Activated CD4-positive, alpha-beta T cell treated with anti-CD3 and anti-CD28 coated beads, Interleukin-2, amount 10 ng/mL, durations not matched to agents 24 days and 14 days (primary cell): ENCODE data around the gene POLRMT. TPM values are rescaled to one million over a fixed set of nuclear protein-coding genes. Genes with fewer than 3 reads are reported as not detected.

Experiments
- DNase-seq: peaks from one replicate; pipeline ENCODE4 v3.0.0; 2022
- H3K27ac Mint-ChIP-seq: one replicate; pipeline ENCODE4 v1.8.0; 2022; ENCODE audit warnings: mild to moderate bottlenecking, mixed read lengths
- H3K27me3 Mint-ChIP-seq: one replicate; pipeline ENCODE4 v1.8.0; 2022; ENCODE audit warnings: mixed read lengths
- H3K36me3 Mint-ChIP-seq: one replicate; pipeline ENCODE4 v1.8.0; 2022; ENCODE audit warnings: low read depth, mild to moderate bottlenecking, mixed read lengths
- H3K4me1 Mint-ChIP-seq: one replicate; pipeline ENCODE4 v1.8.0; 2021; ENCODE audit warnings: mixed read lengths
- H3K4me3 Mint-ChIP-seq: one replicate; pipeline ENCODE4 v1.8.0; 2022; ENCODE audit warnings: mild to moderate bottlenecking, moderate library complexity, mixed read lengths
- H3K9me3 Mint-ChIP-seq: one replicate; pipeline ENCODE4 v1.8.0; 2021; ENCODE audit warnings: mixed read lengths
- intact Hi-C: fragments of 100-400 bp; cut with micrococcal nuclease; formaldehyde crosslinking; loops from one replicate; pipeline ENCODE4 v1.15.1; 2023
- total RNA-seq: library from RNA; stranded (reverse); gene quantifications from 2 replicates; pipeline ENCODE4 v1.2.3, GENCODE V29; 2022

The POLRMT gene
- total RNA-seq, 1 donor from 2014 or later, result 103 TPM

GRCh38 chr19:597406-598315 is 35.7 kb downstream of the POLRMT start:
- no peaks in the 10 kb centered on the region for H3K9me3 Mint-ChIP-seq
- no peak overlapping the region for H3K4me3 Mint-ChIP-seq
- intact Hi-C loops, result no loop called here
- H3K36me3 Mint-ChIP-seq, result no peaks in the 10 kb centered on the region
- peaks cover 6% of the 10 kb centered on the region for H3K27me3 Mint-ChIP-seq
- peak; percentile 67 for DNase-seq
- no peaks in the 10 kb centered on the region for H3K4me1 Mint-ChIP-seq
- H3K27ac Mint-ChIP-seq, result no peak overlapping the region

- Mint-ChIP-seq H3K9me3 (no peaks in the 10 kb centered on the region), H3K4me3 (no peak overlapping the region), H3K27ac (no peak overlapping the region), H3K36me3 (no peaks in the 10 kb centered on the region), H3K4me1 (no peaks in the 10 kb centered on the region), H3K27me3 (peaks cover 10% of the 10 kb centered on the region)
- DNase-seq, result no peak
- intact Hi-C loops, result no loop called here
Observed at GRCh38 chr19:596263-596655, 37.1 kb downstream of the POLRMT start.

DNA sequence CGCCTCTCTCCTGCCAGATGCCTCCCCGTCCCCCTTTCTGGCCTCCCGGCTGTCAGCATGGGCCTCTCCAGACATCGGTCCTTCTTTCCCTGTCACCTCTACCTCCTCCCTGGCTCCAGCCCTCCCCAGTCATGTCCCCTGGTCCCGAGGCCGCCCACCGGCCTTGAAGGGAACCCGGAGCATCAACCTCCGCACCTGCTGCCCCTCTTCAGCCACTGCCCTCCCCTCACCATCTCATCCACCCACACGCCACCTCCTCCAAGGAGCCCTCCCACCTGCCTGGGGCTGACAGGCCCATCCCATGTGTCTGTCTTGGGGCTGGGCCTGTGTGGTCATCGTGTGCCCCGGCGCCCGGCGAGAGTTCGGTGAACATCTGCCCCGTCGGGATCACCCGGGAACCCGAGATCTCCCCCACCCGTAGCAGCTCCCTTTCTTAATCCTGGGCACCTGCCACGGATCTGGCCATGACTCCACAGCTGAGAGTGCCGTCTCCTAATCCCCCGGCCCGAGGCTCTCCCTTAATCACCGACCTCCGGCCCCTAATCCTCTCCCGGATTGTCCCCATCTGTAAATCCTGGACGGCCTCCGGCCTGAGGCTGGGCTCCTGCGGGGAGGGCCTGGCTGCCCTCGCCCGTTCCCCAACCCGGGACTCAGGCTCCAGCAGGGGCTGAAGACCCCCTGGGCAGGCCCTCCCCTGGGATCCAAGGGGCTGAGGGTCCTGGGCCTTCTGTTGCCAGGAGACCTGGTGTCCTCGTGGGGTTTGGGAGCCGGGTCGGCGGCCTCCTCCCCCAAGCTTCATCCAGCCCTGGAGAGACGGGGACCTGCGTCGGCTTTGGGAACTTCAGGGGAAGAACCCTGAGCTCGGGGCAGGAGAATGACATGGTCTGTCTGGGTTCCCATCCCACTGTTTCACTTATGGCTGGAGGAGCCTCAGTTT is 37.7 kb downstream of the POLRMT start:
- no peaks in the 10 kb centered on the region for H3K9me3 Mint-ChIP-seq
- H3K27ac Mint-ChIP-seq, result no peak overlapping the region

GRCh38 chr19:594265-594870 is 39.0 kb downstream of the POLRMT start:
- intact Hi-C loops, result no loop called here
- H3K4me1 Mint-ChIP-seq, result no peaks in the 10 kb centered on the region
- no peaks in the 10 kb centered on the region for H3K9me3 Mint-ChIP-seq
- H3K27ac Mint-ChIP-seq, result no peak overlapping the region
- DNase-seq, result no peak
- H3K36me3 Mint-ChIP-seq, result no peaks in the 10 kb centered on the region
- H3K27me3 Mint-ChIP-seq, result peaks cover 14% of the 10 kb centered on the region
- H3K4me3 Mint-ChIP-seq, result no peak overlapping the region

More for the DNA sequence above, 37.7 kb downstream of the POLRMT start:
- peaks cover 12% of the 10 kb centered on the region for H3K27me3 Mint-ChIP-seq
- DNase-seq, result no peak
- intact Hi-C loops, result no loop called here
- H3K4me1 Mint-ChIP-seq, result no peaks in the 10 kb centered on the region
- H3K4me3 Mint-ChIP-seq, result no peak overlapping the region
- H3K36me3 Mint-ChIP-seq, result no peaks in the 10 kb centered on the region

- Mint-ChIP-seq H3K27me3 (peaks cover 18% of the 10 kb centered on the region), H3K27ac (peak overlapping the region; percentile 36), H3K36me3 (no peaks in the 10 kb centered on the region), H3K9me3 (no peaks in the 10 kb centered on the region), H3K4me3 (no peak overlapping the region), H3K4me1 (no peaks in the 10 kb centered on the region)
- DNase-seq, result no peak
- intact Hi-C loops, result no loop called here
Observed at GRCh38 chr19:593505-593904, 39.8 kb downstream of the POLRMT start.

DNA sequence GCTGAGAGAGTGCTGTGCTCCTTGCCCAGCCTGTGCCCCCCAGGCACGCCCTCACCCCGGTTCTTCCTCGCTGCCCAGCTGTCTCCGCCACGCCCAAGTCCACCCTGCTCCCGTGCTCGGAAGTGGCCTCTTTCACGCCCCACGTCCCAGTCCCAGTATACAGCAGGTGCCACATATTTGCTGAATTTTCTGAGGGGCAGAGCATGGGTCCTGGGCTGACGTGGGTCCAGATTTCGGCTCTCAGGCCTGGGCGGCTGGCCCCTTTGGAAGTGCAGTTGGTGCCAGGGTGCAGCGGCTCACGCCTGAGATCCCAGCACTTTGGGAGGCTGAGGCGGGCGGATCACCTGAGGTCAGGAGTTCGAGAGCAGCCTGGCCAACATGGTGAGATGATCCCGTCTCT is 40.3 kb downstream of the POLRMT start:
- DNase-seq, result no peak
- H3K27me3 Mint-ChIP-seq, result peaks cover 18% of the 10 kb centered on the region
- H3K36me3 Mint-ChIP-seq, result no peaks in the 10 kb centered on the region
- H3K4me1 Mint-ChIP-seq, result no peaks in the 10 kb centered on the region
- no peaks in the 10 kb centered on the region for H3K9me3 Mint-ChIP-seq
- intact Hi-C loops, result no loop called here
- H3K27ac Mint-ChIP-seq, result no peak overlapping the region
- H3K4me3 Mint-ChIP-seq, result no peak overlapping the region

GRCh38 chr19:592101-592500 is 41.2 kb downstream of the POLRMT start:
- intact Hi-C loops, result no loop called here
- no peaks in the 10 kb centered on the region for H3K9me3 Mint-ChIP-seq
- no peak for DNase-seq
- no peaks in the 10 kb centered on the region for H3K36me3 Mint-ChIP-seq
- H3K4me1 Mint-ChIP-seq, result no peaks in the 10 kb centered on the region
- H3K27ac Mint-ChIP-seq, result no peak overlapping the region
- peaks cover 19% of the 10 kb centered on the region for H3K27me3 Mint-ChIP-seq
- H3K4me3 Mint-ChIP-seq, result no peak overlapping the region

DNA sequence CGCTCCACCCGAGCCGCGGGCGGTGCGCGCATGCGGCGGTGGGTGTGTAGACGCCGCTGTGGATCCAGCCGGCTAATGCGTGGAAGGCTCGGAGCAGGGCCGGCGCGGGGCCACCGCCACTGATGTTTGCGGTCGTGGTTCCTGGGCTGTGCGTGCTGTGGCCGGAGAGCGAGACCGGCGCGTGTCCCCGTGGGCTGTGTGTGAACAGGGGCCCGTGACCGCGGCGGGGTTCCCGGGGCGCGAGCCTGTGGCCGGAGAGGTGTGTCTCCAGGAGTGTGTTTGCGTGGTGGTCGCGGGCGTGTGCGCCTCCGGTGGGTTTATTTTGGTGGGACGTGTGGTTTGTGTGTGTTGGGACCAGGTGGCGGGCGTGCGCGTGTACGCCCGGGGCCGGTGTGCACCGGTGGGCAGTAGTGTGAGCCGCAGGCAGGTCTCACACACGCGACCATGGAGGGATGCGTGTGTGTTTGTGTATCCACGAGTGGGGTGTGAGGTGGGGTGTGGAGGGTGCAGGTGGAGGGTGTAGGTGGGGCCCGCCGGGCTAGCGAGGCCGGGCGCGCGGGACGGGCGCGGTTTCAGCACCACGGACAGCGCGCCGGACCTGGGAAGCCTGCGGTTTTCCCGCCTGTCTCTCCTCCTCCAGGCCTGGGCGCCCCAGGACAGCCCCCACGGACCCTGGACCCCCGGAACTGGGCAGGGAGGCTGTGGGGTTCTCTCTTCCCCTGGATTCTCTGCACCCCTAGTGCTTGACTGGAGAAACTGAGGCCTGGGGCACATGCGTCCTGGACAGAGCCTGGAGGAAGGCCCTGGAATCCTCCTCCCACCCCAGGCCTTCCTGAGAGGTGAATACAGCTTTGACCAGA is 42.0 kb downstream of the POLRMT start:
- peak overlapping the region; percentile 42 for H3K4me3 Mint-ChIP-seq

DNA sequence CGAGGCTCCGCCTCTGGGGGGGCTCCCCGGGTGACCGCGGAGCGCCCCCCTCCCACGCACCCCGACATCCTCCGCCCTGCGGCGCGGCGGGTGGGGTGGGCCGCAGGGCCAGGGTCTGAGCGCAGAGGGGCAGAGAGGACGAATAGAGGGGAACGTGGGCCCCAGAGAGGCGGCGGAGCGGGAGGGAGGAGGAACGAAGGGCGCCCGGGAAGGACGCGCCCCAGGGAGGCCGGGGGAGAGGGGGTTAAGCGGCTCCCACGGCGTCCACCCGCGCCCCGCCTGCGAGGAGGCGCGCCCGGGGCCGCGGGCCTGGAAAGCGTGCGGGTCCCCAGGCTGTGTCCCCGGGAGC is 42.6 kb downstream of the POLRMT start:
- no peaks in the 10 kb centered on the region for H3K4me1 Mint-ChIP-seq
- DNase-seq, result no peak
- no peaks in the 10 kb centered on the region for H3K36me3 Mint-ChIP-seq
- H3K27me3 Mint-ChIP-seq, result peaks cover 19% of the 10 kb centered on the region
- H3K9me3 Mint-ChIP-seq, result no peaks in the 10 kb centered on the region
- no peak overlapping the region for H3K4me3 Mint-ChIP-seq
- intact Hi-C loops, result no loop called here
- H3K27ac Mint-ChIP-seq, result no peak overlapping the region

More for the DNA sequence above, 42.0 kb downstream of the POLRMT start:
- peak overlapping the region; percentile 76 for H3K27ac Mint-ChIP-seq
- no peaks in the 10 kb centered on the region for H3K9me3 Mint-ChIP-seq
- intact Hi-C loops, result no loop called here
- peak; percentile 72 for DNase-seq
- H3K27me3 Mint-ChIP-seq, result peaks cover 19% of the 10 kb centered on the region
- no peaks in the 10 kb centered on the region for H3K4me1 Mint-ChIP-seq
- H3K36me3 Mint-ChIP-seq, result no peaks in the 10 kb centered on the region

DNA sequence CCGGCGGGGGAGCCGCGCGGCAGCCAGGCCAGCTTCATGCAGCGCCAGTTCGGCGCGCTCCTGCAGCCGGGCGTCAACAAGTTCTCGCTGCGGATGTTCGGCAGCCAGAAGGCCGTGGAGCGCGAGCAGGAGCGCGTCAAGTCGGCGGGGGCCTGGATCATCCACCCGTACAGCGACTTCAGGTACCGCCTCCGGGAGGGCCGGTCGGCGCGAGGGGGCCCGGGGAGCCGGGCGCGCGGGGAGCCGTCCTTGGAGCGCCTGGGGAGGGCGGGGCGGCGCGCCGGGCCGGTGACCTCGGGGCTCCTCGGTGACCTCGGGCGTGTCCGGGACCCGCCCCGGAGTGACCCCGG is 43.0 kb downstream of the POLRMT start:
- no peak overlapping the region for H3K27ac Mint-ChIP-seq
- no peaks in the 10 kb centered on the region for H3K4me1 Mint-ChIP-seq
- peak; percentile 82 for DNase-seq
- H3K4me3 Mint-ChIP-seq, result peak overlapping the region; percentile 34
- no peaks in the 10 kb centered on the region for H3K36me3 Mint-ChIP-seq
- no peaks in the 10 kb centered on the region for H3K9me3 Mint-ChIP-seq
- H3K27me3 Mint-ChIP-seq, result peaks cover 19% of the 10 kb centered on the region
- intact Hi-C loops, result no loop called here

DNA sequence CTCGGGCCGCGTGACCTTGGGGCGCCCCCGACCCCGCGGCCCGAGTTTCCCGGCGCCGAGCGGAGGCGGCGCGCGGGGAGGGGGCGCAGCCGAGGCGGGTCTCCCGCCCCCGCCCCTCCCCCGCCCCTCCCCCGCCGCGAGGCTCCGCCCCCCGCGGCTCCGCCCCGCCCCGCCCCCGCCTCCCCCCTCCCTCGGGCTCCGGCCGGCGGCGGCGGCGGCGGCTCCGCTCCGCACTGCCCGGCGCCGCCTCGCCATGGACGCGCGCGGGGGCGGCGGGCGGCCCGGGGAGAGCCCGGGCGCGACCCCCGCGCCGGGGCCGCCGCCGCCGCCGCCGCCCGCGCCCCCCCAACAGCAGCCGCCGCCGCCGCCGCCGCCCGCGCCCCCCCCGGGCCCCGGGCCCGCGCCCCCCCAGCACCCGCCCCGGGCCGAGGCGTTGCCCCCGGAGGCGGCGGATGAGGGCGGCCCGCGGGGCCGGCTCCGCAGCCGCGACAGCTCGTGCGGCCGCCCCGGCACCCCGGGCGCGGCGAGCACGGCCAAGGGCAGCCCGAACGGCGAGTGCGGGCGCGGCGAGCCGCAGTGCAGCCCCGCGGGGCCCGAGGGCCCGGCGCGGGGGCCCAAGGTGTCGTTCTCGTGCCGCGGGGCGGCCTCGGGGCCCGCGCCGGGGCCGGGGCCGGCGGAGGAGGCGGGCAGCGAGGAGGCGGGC is 43.5 kb downstream of the POLRMT start, which contains the start of gene HCN2:
Gene HCN2, plus strand, starts transcription at position 189 of the 703 bp plus-strand sequence. Its CDS starts 65 bp downstream, at position 254.
- H3K4me1 Mint-ChIP-seq, result no peaks in the 10 kb centered on the region
- DNase-seq, result no peak
- H3K4me3 Mint-ChIP-seq, result peak within 1 kb of the TSS; percentile 34
- no peak within 1 kb of the TSS for H3K27ac Mint-ChIP-seq
- H3K36me3 Mint-ChIP-seq, result no peaks in the 10 kb centered on the region
- peaks cover 19% of the 10 kb centered on the region for H3K27me3 Mint-ChIP-seq
- intact Hi-C loops, result loop anchor here (2.0 to 5.0 kb wide), 2 partner anchors 17 to 142 kb away; partner anchors contain the start of gene BSG
- no peaks in the 10 kb centered on the region for H3K9me3 Mint-ChIP-seq

DNA sequence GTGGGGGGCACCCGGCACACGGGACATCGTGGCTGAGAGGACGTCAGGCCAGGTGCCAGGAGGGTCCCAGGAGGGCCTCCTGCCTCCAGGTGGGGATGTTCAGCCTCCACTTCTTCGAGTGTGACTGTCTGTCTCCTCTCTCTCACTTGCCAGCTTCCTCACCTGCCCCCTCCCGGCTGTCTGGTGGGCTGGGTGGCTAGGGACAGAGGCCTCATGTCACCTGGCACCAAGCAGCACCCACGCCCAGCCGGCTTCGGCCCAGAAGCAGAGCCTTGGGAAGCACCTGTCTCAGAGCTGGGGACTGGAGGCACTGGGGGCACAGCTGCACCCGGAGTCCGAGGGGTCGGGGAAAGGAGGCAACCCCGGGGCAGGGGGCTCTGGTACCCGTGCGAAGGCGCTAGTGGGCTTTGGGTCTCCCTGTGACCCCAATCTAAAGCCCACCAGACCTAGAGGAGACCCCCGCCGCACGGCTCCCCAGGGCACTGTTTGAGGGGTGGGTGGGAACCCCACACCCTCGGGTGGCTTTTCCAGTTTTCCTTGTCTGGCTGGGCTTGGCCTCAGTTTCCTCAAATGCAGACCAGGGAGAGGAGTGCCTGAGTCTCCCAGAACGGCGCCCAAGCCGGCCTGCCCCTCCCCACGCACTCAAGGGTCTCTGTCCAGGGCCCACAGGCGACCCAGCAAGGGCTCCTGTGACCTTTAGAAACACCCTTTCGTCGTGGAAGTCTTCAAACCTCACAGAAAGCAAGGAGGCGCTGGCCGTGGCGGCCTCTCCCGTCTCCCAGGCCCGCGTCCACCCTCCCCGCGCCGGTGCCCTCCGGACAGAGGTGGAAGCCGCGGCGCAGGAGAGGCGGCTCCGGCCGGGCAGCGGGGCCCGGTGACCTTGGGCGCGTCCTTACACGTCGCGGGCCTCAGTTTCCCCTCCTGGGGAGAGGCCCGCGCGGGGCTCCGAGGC is 44.3 kb downstream of the POLRMT start:
- H3K9me3 Mint-ChIP-seq, result no peaks in the 10 kb centered on the region
- intact Hi-C loops, result loop anchor here (1.0 to 5.0 kb wide), 3 partner anchors 16 to 143 kb away; partner anchors contain the start of genes BSG and RNF126
- no peaks in the 10 kb centered on the region for H3K36me3 Mint-ChIP-seq
- DNase-seq, result no peak
- no peak overlapping the region for H3K27ac Mint-ChIP-seq
- peak overlapping the region; percentile 30 for H3K4me3 Mint-ChIP-seq
- H3K4me1 Mint-ChIP-seq, result no peaks in the 10 kb centered on the region
- peaks cover 19% of the 10 kb centered on the region for H3K27me3 Mint-ChIP-seq
